HepG2 (cell line): ENCODE results near the gene STX1B. TPM values are rescaled to one million over a fixed set of nuclear protein-coding genes. Genes with fewer than 3 reads are reported as not detected.

Source experiments
- BRD4 ChIP-seq: sonication (generic); formaldehyde crosslinking; IDR thresholded peaks from 2 replicates; pipeline ENCODE4 v1.4.0; 2020; ENCODE audit warnings: missing genetic modification reagents
- CBFB ChIP-seq: sonication (generic); formaldehyde crosslinking; IDR thresholded peaks from 2 replicates; pipeline ENCODE4 v1.4.0; 2020; ENCODE audit warnings: missing genetic modification reagents
- HMG20A ChIP-seq: IDR thresholded peaks from 2 replicates; pipeline ENCODE4 v1.6.1; 2016; ENCODE audit warnings: borderline replicate concordance
- HOXD1 ChIP-seq: sonication (generic); formaldehyde crosslinking; IDR thresholded peaks from 2 replicates; pipeline ENCODE4 v1.5.0; 2020; ENCODE audit warnings: missing genetic modification reagents
- IRF2 ChIP-seq: IDR thresholded peaks from 2 replicates; pipeline ENCODE4 v1.6.1; 2018; ENCODE audit warnings: missing genetic modification reagents, missing compliant biosample characterization
- MXI1 ChIP-seq: IDR thresholded peaks from 3 replicates; pipeline ENCODE4 v1.6.1; 2012; ENCODE audit warnings: low read depth, low read length, inconsistent platforms, borderline replicate concordance
- NFE2L1 ChIP-seq: sonication (generic); formaldehyde crosslinking; IDR thresholded peaks from 2 replicates; pipeline ENCODE4 v1.4.0; 2020; ENCODE audit warnings: missing genetic modification reagents, mild to moderate bottlenecking, borderline replicate concordance
- SMARCC2 ChIP-seq: fragments of 450-650 bp; IDR thresholded peaks from 2 replicates; pipeline ENCODE4 v1.6.1; 2017; ENCODE audit warnings: antibody characterized with exemption, mild to moderate bottlenecking
- TARDBP ChIP-seq: sonication (generic); formaldehyde crosslinking; IDR thresholded peaks from 2 replicates; pipeline ENCODE4 v1.8.0; 2022; ENCODE audit warnings: mild to moderate bottlenecking, missing genetic modification reagents
- ZC3H4 ChIP-seq: sonication (generic); formaldehyde crosslinking; IDR thresholded peaks from 2 replicates; pipeline ENCODE4 v1.4.0; 2020; ENCODE audit warnings: missing genetic modification reagents, borderline replicate concordance
- ZFP36 ChIP-seq: fragments of 150-350 bp; IDR thresholded peaks from 2 replicates; pipeline ENCODE4 v1.6.1; 2018; ENCODE audit warnings: borderline replicate concordance, low read length, low read depth; ENCODE audit not compliant: partially characterized antibody
- ZNF230 ChIP-seq: sonication (generic); formaldehyde crosslinking; IDR thresholded peaks from 2 replicates; pipeline ENCODE4 v1.4.0; 2020; ENCODE audit warnings: mild to moderate bottlenecking, missing genetic modification reagents
- ZNF556 ChIP-seq: sonication (generic); formaldehyde crosslinking; IDR thresholded peaks from 2 replicates; pipeline ENCODE4 v1.4.0; 2020; ENCODE audit warnings: mild to moderate bottlenecking, missing genetic modification reagents, borderline replicate concordance
- ZZZ3 ChIP-seq: sonication (generic); formaldehyde crosslinking; IDR thresholded peaks from 2 replicates; pipeline ENCODE4 v1.4.0; 2020; ENCODE audit warnings: missing genetic modification reagents, mild to moderate bottlenecking, borderline replicate concordance
- polyA plus RNA-seq, 8 experiments: library from polyadenylated mRNA; depleted of rRNA in 3 of 8; stranded (reverse) in 7 of 8; unstranded in 1 of 8; fragments of >200 nt; fragmentation: Illumina TruSeq in 4 of 8; extraction: Trizol in 4 of 8; gene quantifications; 2 replicates each; pipeline versions ENCODE4 v1.2.1 to v1.2.3, GENCODE V29; 2011 to 2016; ENCODE audit warnings: low read depth in 4 of 8, missing spikeins in 1 of 8, mixed read lengths in 1 of 8; ENCODE audit not compliant: insufficient read depth in 1 of 8
- total RNA-seq, 5 experiments: library from RNA; depleted of rRNA; stranded (reverse); fragments of >200 nt; fragmentation: Illumina TruSeq; extraction: Trizol; gene quantifications; 2 replicates each; pipeline ENCODE4 v1.2.3, GENCODE V29; 2016; ENCODE audit warnings: low read depth in 1 of 5
- TF ChIP-seq, protein P1 (sequence below): sonication (generic); formaldehyde crosslinking; IDR thresholded peaks from 2 replicates; pipeline ENCODE4 v1.4.0; 2020; ENCODE audit warnings: missing genetic modification reagents; ENCODE audit errors: not compliant biosample characterization
- TF ChIP-seq, protein P2 (sequence below): sonication (generic); formaldehyde crosslinking; IDR thresholded peaks from 2 replicates; pipeline ENCODE4 v1.5.0; 2020; ENCODE audit warnings: mild to moderate bottlenecking, missing genetic modification reagents
- TF ChIP-seq, protein P3 (sequence below): sonication (generic); formaldehyde crosslinking; conservative IDR thresholded peaks from 2 replicates; pipeline ENCODE4 v1.8.0; 2022; ENCODE audit warnings: mild to moderate bottlenecking, moderate library complexity, missing genetic modification reagents
- TF ChIP-seq, protein P4 (sequence below): sonication (generic); formaldehyde crosslinking; IDR thresholded peaks from 2 replicates; pipeline ENCODE4 v1.5.1; 2020; ENCODE audit warnings: missing genetic modification reagents, mild to moderate bottlenecking, borderline replicate concordance

STX1B gene
- total and polyA plus RNA-seq, 2 of the 13 experiments (the other 11 are each of a cell fraction or from before 2014, with no cell fraction given): 2.1 to 3.0 TPM

DNA sequence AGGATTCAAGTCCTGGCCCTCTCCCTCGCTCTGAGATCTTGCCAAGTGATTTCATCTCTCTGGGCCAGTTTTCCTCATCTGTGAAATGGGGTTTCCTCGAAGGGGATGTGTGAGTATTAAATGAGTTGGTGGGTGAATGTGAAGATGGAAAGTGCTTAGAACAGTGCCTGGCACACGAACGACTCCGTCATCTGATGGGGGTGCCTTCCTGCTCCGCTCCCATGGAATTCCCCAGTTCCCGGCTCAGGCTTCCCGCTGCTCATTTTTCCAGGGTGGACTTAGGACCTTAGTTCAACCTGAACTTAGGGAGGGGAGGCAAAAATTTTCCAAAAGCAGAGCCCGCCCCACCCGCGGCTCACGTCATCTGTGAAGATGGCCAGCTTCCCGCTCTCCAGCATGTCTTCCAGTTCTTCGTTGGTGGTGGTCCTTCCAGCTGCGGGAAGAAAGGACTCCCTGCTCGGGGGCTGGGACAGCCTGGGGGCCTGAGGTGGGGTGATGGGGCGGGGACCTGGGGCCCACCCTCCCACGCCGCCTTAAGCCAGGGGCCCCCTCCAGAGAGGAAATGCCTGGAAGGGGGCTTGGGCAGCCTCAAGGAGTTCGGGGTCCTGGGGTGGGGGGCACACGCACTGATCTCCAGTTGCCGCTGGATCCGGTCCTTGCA is 14.0 kb downstream of the STX1B start (continued):
- TF ChIP-seq, protein P1, sequence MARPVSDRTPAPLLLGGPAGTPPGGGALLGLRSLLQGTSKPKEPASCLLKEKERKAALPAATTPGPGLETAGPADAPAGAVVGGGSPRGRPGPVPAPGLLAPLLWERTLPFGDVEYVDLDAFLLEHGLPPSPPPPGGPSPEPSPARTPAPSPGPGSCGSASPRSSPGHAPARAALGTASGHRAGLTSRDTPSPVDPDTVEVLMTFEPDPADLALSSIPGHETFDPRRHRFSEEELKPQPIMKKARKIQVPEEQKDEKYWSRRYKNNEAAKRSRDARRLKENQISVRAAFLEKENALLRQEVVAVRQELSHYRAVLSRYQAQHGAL (CRISPR knock-in tag): no peak
- TF ChIP-seq, protein P2, sequence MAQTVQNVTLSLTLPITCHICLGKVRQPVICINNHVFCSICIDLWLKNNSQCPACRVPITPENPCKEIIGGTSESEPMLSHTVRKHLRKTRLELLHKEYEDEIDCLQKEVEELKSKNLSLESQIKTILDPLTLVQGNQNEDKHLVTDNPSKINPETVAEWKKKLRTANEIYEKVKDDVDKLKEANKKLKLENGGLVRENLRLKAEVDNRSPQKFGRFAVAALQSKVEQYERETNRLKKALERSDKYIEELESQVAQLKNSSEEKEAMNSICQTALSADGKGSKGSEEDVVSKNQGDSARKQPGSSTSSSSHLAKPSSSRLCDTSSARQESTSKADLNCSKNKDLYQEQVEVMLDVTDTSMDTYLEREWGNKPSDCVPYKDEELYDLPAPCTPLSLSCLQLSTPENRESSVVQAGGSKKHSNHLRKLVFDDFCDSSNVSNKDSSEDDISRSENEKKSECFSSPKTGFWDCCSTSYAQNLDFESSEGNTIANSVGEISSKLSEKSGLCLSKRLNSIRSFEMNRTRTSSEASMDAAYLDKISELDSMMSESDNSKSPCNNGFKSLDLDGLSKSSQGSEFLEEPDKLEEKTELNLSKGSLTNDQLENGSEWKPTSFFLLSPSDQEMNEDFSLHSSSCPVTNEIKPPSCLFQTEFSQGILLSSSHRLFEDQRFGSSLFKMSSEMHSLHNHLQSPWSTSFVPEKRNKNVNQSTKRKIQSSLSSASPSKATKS (CRISPR knock-in tag): no peak
- TF ChIP-seq SMARCC2 (no peak), BRD4 (no peak; the same call in 1 of the 2 replicates), MXI1 (peak; percentile 18; the same call in 1 of the 3 replicates), NFE2L1 (CRISPR knock-in tag) (no peak), ZZZ3 (CRISPR knock-in tag) (no peak), ZC3H4 (CRISPR knock-in tag) (no peak), CBFB (peak; percentile 38; the same call in 1 of the 2 replicates), ZFP36 (no peak), ZNF230 (CRISPR knock-in tag) (no peak; the same call in 1 of the 2 replicates), ZNF556 (no peak), IRF2 (peak; percentile 8; the same call in 1 of the 2 replicates), HOXD1 (CRISPR knock-in tag) (no peak; the same call in 1 of the 2 replicates), HMG20A (peak; percentile 27; the same call in 1 of the 2 replicates), TARDBP (CRISPR knock-in tag) (peak; percentile 63; the same call in 1 of the 2 replicates)
- TF ChIP-seq, protein P3, sequence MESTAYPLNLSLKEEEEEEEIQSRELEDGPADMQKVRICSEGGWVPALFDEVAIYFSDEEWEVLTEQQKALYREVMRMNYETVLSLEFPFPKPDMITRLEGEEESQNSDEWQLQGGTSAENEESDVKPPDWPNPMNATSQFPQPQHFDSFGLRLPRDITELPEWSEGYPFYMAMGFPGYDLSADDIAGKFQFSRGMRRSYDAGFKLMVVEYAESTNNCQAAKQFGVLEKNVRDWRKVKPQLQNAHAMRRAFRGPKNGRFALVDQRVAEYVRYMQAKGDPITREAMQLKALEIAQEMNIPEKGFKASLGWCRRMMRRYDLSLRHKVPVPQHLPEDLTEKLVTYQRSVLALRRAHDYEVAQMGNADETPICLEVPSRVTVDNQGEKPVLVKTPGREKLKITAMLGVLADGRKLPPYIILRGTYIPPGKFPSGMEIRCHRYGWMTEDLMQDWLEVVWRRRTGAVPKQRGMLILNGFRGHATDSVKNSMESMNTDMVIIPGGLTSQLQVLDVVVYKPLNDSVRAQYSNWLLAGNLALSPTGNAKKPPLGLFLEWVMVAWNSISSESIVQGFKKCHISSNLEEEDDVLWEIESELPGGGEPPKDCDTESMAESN: 0 out of 2 replicates have a peak, but pooled peaks have one; percentile 11
- TF ChIP-seq, protein P4, sequence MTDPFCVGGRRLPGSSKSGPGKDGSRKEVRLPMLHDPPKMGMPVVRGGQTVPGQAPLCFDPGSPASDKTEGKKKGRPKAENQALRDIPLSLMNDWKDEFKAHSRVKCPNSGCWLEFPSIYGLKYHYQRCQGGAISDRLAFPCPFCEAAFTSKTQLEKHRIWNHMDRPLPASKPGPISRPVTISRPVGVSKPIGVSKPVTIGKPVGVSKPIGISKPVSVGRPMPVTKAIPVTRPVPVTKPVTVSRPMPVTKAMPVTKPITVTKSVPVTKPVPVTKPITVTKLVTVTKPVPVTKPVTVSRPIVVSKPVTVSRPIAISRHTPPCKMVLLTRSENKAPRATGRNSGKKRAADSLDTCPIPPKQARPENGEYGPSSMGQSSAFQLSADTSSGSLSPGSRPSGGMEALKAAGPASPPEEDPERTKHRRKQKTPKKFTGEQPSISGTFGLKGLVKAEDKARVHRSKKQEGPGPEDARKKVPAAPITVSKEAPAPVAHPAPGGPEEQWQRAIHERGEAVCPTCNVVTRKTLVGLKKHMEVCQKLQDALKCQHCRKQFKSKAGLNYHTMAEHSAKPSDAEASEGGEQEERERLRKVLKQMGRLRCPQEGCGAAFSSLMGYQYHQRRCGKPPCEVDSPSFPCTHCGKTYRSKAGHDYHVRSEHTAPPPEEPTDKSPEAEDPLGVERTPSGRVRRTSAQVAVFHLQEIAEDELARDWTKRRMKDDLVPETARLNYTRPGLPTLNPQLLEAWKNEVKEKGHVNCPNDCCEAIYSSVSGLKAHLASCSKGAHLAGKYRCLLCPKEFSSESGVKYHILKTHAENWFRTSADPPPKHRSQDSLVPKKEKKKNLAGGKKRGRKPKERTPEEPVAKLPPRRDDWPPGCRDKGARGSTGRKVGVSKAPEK (CRISPR knock-in tag): no peak
